ENCODE data around the gene MOB3B. TPM values are rescaled to one million over a fixed set of nuclear protein-coding genes. Genes with fewer than 3 reads are reported as not detected.

Gene MOB3B
- total RNA-seq, 2 donors from 2014 or later = 4.3 to 6.0 TPM

- H3K9me3 ChIP-seq = no peaks in the 10 kb centered on the region
- DNase-seq (peak in 2 of 4 donors; percentile 10 to 16), ATAC-seq (no peak)
These were observed 42.4 kb upstream of the MOB3B start for GRCh38 chr9:27572061-27572460.

GRCh38 chr9:27571011-27571410, 41.4 kb upstream of the MOB3B start:
- DNase-seq (no peak), ATAC-seq (no peak)
- Histone ChIP-seq H3K4me1 (peaks cover 32% of the 10 kb centered on the region), H3K36me3 (replicated peaks in 1 of 2; ENCODE audit: insufficient read depth in 1 of 2, low read depth in 2 of 2) (peaks cover 0 to 2% of the 10 kb centered on the region in 2 donors), H3K27ac (no peak overlapping the region), H3K9me3 (no peaks in the 10 kb centered on the region), H3K27me3 (no peaks in the 10 kb centered on the region), H3K4me3 (no peak overlapping the region)
- intact Hi-C loops (cut with DNase I) = no loop called here
- 81 to 84% methylated on average over 4 of the region's 4 CpGs for WGBS, 2 donors
- TF ChIP-seq POLR2A (IDR thresholded peaks at IDR 0.05) (no peak), CTCF (IDR thresholded peaks at IDR 0.05) (no peak)

More at GRCh38 chr9:27572061-27572460, 42.4 kb upstream of the MOB3B start:
- no peak overlapping the region for H3K4me3 ChIP-seq
- no peak for TF ChIP-seq POLR2A (IDR thresholded peaks at IDR 0.05)
- no peak for TF ChIP-seq CTCF (IDR thresholded peaks at IDR 0.05)
- intact Hi-C loops (cut with DNase I) = no loop called here
- H3K4me1 ChIP-seq = peaks cover 32% of the 10 kb centered on the region
- H3K36me3 ChIP-seq (replicated peaks in 1 of 2; ENCODE audit: insufficient read depth in 1 of 2, low read depth in 2 of 2) = no peaks in the 10 kb centered on the region
- H3K27ac ChIP-seq = peak overlapping the region; percentile 27 to 98 (median 94)
- 12% methylated on average over 3 of the region's 3 CpGs for WGBS, 2 donors
- H3K27me3 ChIP-seq = no peaks in the 10 kb centered on the region

- H3K4me3 ChIP-seq = no peak overlapping the region
- DNase-seq (no peak), ATAC-seq (no peak)
- peaks cover 26% of the 10 kb centered on the region for H3K4me1 ChIP-seq
- no peak for TF ChIP-seq POLR2A (IDR thresholded peaks at IDR 0.05)
- TF ChIP-seq CTCF (IDR thresholded peaks at IDR 0.05) = no peak
- H3K9me3 ChIP-seq = no peaks in the 10 kb centered on the region
- H3K27me3 ChIP-seq = no peaks in the 10 kb centered on the region
- no peak overlapping the region for H3K27ac ChIP-seq
- H3K36me3 ChIP-seq (replicated peaks in 1 of 2; ENCODE audit: insufficient read depth in 1 of 2, low read depth in 2 of 2) = peaks cover 0 to 2% of the 10 kb centered on the region in 2 donors
- WGBS, 2 donors = 37 to 51% methylated on average over 2 of the region's 2 CpGs
- intact Hi-C loops (cut with DNase I) = no loop called here
These were observed 39.8 kb upstream of the MOB3B start for GRCh38 chr9:27569406-27569805.

GRCh38 chr9:27566118-27566517, 36.5 kb upstream of the MOB3B start:
- Histone ChIP-seq H3K36me3 (replicated peaks in 1 of 2; ENCODE audit: insufficient read depth in 1 of 2, low read depth in 2 of 2) (peaks cover 0 to 2% of the 10 kb centered on the region in 2 donors), H3K4me3 (no peak overlapping the region), H3K4me1 (peaks cover 8% of the 10 kb centered on the region), H3K9me3 (no peaks in the 10 kb centered on the region), H3K27ac (peak overlapping the region in 1 of 4 donors; percentile 26), H3K27me3 (no peaks in the 10 kb centered on the region)
- no peak for TF ChIP-seq CTCF (IDR thresholded peaks at IDR 0.05)
- no peak for TF ChIP-seq POLR2A (IDR thresholded peaks at IDR 0.05)
- intact Hi-C loops (cut with DNase I) = no loop called here
- DNase-seq (no peak), ATAC-seq (no peak)
- WGBS, 2 donors = 88 to 97% methylated on average over 1 of the region's 1 CpG

GRCh38 chr9:27565696-27566095, 36.1 kb upstream of the MOB3B start:
- TF ChIP-seq POLR2A (IDR thresholded peaks at IDR 0.05) (no peak), CTCF (IDR thresholded peaks at IDR 0.05) (no peak)
- Histone ChIP-seq H3K4me3 (no peak overlapping the region), H3K27ac (peak overlapping the region in 1 of 4 donors; percentile 26), H3K9me3 (no peaks in the 10 kb centered on the region), H3K27me3 (no peaks in the 10 kb centered on the region), H3K4me1 (peaks cover 4% of the 10 kb centered on the region), H3K36me3 (replicated peaks in 1 of 2; ENCODE audit: insufficient read depth in 1 of 2, low read depth in 2 of 2) (peaks cover 0 to 6% of the 10 kb centered on the region in 2 donors)
- ATAC-seq (no peak), DNase-seq (no peak)
- intact Hi-C loops (cut with DNase I) = no loop called here
